CD4-positive, alpha-beta memory T cell (primary cell): ENCODE data around the gene NKIRAS1. TPM values are rescaled to one million over a fixed set of nuclear protein-coding genes. Genes with fewer than 3 reads are reported as not detected.
"Not testable (repeated sequence)": the region's sequence is repeated elsewhere in the genome, so short reads cannot be mapped to it uniquely, and the experiment has no call there.

Experiments
- CTCF ChIA-PET: fragments of 350-600 bp; sonication (Branson Sonifier 250); formaldehyde crosslinking; loops from one replicate; lab custom pipeline; 2021; ENCODE audit warnings: inconsistent platforms; ENCODE audit not compliant: partially characterized antibody; lab: Charles Lee
- POLR2A ChIA-PET: fragments of 350-600 bp; sonication (Branson Sonifier 250); formaldehyde crosslinking; loops from one replicate; lab custom pipeline; 2021; ENCODE audit not compliant: partially characterized antibody; lab: Charles Lee
- DNase-seq, 5 donors: peaks; one replicate each; pipeline versions ENCODE4 v3.0.0 to v3.0.0-alpha.2; 2020 to 2022; ENCODE audit warnings: mixed read lengths in 1 of 5
- H3K27ac ChIP-seq: one replicate; pipeline ENCODE4 v1.7.0; 2013; ENCODE audit warnings: low read depth, low read length
- H3K27me3 ChIP-seq: 2 replicates; pipeline ENCODE4 v1.7.0; 2013; ENCODE audit warnings: mild to moderate bottlenecking, low read length, moderate library complexity; ENCODE audit not compliant: insufficient read depth
- H3K36me3 ChIP-seq: 2 replicates; pipeline ENCODE4 v1.7.0; 2013; ENCODE audit warnings: mild to moderate bottlenecking, low read length, moderate library complexity; ENCODE audit not compliant: insufficient read depth
- H3K4me1 ChIP-seq: 2 replicates; pipeline ENCODE4 v1.7.0; 2013; ENCODE audit warnings: mild to moderate bottlenecking, low read length, moderate library complexity; ENCODE audit not compliant: insufficient read depth
- H3K4me3 ChIP-seq, 2 donors: one replicate each; pipeline ENCODE4 v1.7.0; 2013; ENCODE audit warnings: low read length in 2 of 2, mild to moderate bottlenecking in 1 of 2
- H3K9me3 ChIP-seq, 2 donors: one replicate each; pipeline ENCODE4 v1.7.0; 2013; ENCODE audit warnings: low read length in 2 of 2, control low read depth in 1 of 2; ENCODE audit not compliant: control insufficient read depth in 1 of 2
- H3K27ac Mint-ChIP-seq, 7 donors: one replicate each; pipeline ENCODE4 v1.8.0; 2020 to 2021; ENCODE audit warnings: mixed read lengths in 7 of 7, mild to moderate bottlenecking in 6 of 7, inconsistent platforms in 3 of 7, moderate library complexity in 3 of 7
- H3K27me3 Mint-ChIP-seq, 2 donors: one replicate each; pipeline ENCODE4 v1.8.0; 2020 to 2021; ENCODE audit warnings: mixed read lengths in 2 of 2
- H3K36me3 Mint-ChIP-seq, 2 donors: one replicate each; pipeline ENCODE4 v1.8.0; 2020 to 2021; ENCODE audit warnings: mixed read lengths in 2 of 2, inconsistent platforms in 1 of 2, mild to moderate bottlenecking in 1 of 2
- H3K4me1 Mint-ChIP-seq, 4 donors: one replicate each; pipeline ENCODE4 v1.8.0; 2020 to 2021; ENCODE audit warnings: mixed read lengths in 4 of 4, mild to moderate bottlenecking in 1 of 4
- H3K4me3 Mint-ChIP-seq, 8 donors: one replicate each; pipeline ENCODE4 v1.8.0; 2020 to 2021; ENCODE audit warnings: mixed read lengths in 8 of 8, mild to moderate bottlenecking in 7 of 8, moderate library complexity in 6 of 8, inconsistent platforms in 3 of 8
- H3K9me3 Mint-ChIP-seq, 8 donors: one replicate each; pipeline ENCODE4 v1.8.0; 2020 to 2021; ENCODE audit warnings: mixed read lengths in 8 of 8, mild to moderate bottlenecking in 5 of 8, inconsistent platforms in 3 of 8, moderate library complexity in 1 of 8
- intact Hi-C: fragments of 100-400 bp; cut with micrococcal nuclease; formaldehyde crosslinking; loops from one replicate; pipeline ENCODE4 v1.15.1; 2023
- polyA plus RNA-seq, 2 donors: library from polyadenylated mRNA; unstranded; fragments of 300-500 nt; fragmentation: Illumina TruSeq; gene quantifications; one replicate each; pipeline ENCODE4 v1.2.3, GENCODE V29; 2021
- total RNA-seq, 2 experiments: library from RNA; stranded (reverse); gene quantifications; one replicate each; pipeline ENCODE4 v1.2.3, GENCODE V29; 2021

The NKIRAS1 gene
- total and polyA plus RNA-seq, 4 experiments from 2014 or later, result 3.4 to 5.3 (median 4.5) TPM

GRCh38 chr3:23881993-23882392 is 34.8 kb downstream of the NKIRAS1 start:
- H3K27ac Mint-ChIP-seq, result peak overlapping the region in 1 of 7 donors; percentile 53
- H3K27me3 Mint-ChIP-seq, H3K9me3 Mint-ChIP-seq, H3K36me3 ChIP-seq, H3K4me3 Mint-ChIP-seq, H3K36me3 Mint-ChIP-seq, CTCF ChIA-PET, H3K27ac ChIP-seq, intact Hi-C loops, H3K27me3 ChIP-seq, H3K9me3 ChIP-seq, H3K4me3 ChIP-seq, H3K4me1 ChIP-seq, DNase-seq: not testable (repeated sequence)
- peaks cover 9 to 34% (median 16%) of the 10 kb centered on the region in 4 donors for H3K4me1 Mint-ChIP-seq
- POLR2A ChIA-PET, result interaction anchor here (0.6 to 1.1 kb wide), 3 partner anchors 9 to 1153 kb away, joined by 3 read pairs; partner anchors contain the start of genes NKIRAS1 and RPL15

- no peaks in the 10 kb centered on the region for H3K36me3 ChIP-seq
- ChIA-PET POLR2A (no interaction called here), CTCF (interaction anchor here (0.7 to 1.3 kb wide), 2 partner anchors 8 to 9 kb away, joined by 3 read pairs; no protein-coding TSS in a partner anchor)
- intact Hi-C loops, result no loop called here
- peak overlapping the region in 1 of 7 donors; percentile 30 for H3K27ac Mint-ChIP-seq
- peaks cover 13 to 43% (median 21%) of the 10 kb centered on the region in 4 donors for H3K4me1 Mint-ChIP-seq
- H3K27me3 Mint-ChIP-seq, result no peaks in the 10 kb centered on the region
- H3K9me3 ChIP-seq, result no peaks in the 10 kb centered on the region
- peaks cover 5 to 7% of the 10 kb centered on the region in 2 donors for H3K36me3 Mint-ChIP-seq
- H3K4me3 Mint-ChIP-seq, result no peak overlapping the region
- H3K27ac ChIP-seq, result no peak overlapping the region
- no peaks in the 10 kb centered on the region for H3K27me3 ChIP-seq
- H3K4me3 ChIP-seq, result no peak overlapping the region
- DNase-seq, result no peak
- no peaks in the 10 kb centered on the region for H3K9me3 Mint-ChIP-seq
- H3K4me1 ChIP-seq, result no peaks in the 10 kb centered on the region
Observed at GRCh38 chr3:23880703-23881339, 36.0 kb downstream of the NKIRAS1 start.

- DNase-seq, result no peak
- no peaks in the 10 kb centered on the region for H3K9me3 Mint-ChIP-seq
- ChIA-PET POLR2A (no interaction called here), CTCF (interaction anchor here (0.9 to 1.0 kb wide), 2 partner anchors 9 to 14 kb away, joined by 3 read pairs; no protein-coding TSS in a partner anchor)
- Histone ChIP-seq H3K27ac (no peak overlapping the region), H3K27me3 (no peaks in the 10 kb centered on the region), H3K4me3 (no peak overlapping the region), H3K36me3 (no peaks in the 10 kb centered on the region), H3K9me3 (no peaks in the 10 kb centered on the region), H3K4me1 (no peaks in the 10 kb centered on the region)
- intact Hi-C loops, result no loop called here
- H3K27ac Mint-ChIP-seq, result peak overlapping the region in 2 of 7 donors; percentile 3 to 33
- H3K27me3 Mint-ChIP-seq, result no peaks in the 10 kb centered on the region
- H3K36me3 Mint-ChIP-seq, result peaks cover 5 to 7% of the 10 kb centered on the region in 2 donors
- H3K4me3 Mint-ChIP-seq, result no peak overlapping the region
- H3K4me1 Mint-ChIP-seq, result peaks cover 15 to 56% (median 25%) of the 10 kb centered on the region in 4 donors
Observed at GRCh38 chr3:23879485-23879884, 37.3 kb downstream of the NKIRAS1 start.

- no peaks in the 10 kb centered on the region for H3K27me3 ChIP-seq
- peak overlapping the region in 4 of 7 donors; percentile 12 to 58 (median 42) for H3K27ac Mint-ChIP-seq
- H3K4me3 Mint-ChIP-seq, result no peak overlapping the region
- H3K36me3 ChIP-seq, result no peaks in the 10 kb centered on the region
- no peak overlapping the region for H3K4me3 ChIP-seq
- H3K36me3 Mint-ChIP-seq, result peaks cover 5 to 7% of the 10 kb centered on the region in 2 donors
- intact Hi-C loops, result no loop called here
- no peaks in the 10 kb centered on the region for H3K9me3 ChIP-seq
- ChIA-PET POLR2A (no interaction called here), CTCF (interaction anchor here (0.9 to 4.4 kb wide), 3 partner anchors 12 to 46 kb away, joined by 3 to 23 read pairs (median 3); no protein-coding TSS in a partner anchor)
- H3K27me3 Mint-ChIP-seq, result no peaks in the 10 kb centered on the region
- no peak overlapping the region for H3K27ac ChIP-seq
- DNase-seq, result no peak
- no peaks in the 10 kb centered on the region for H3K4me1 ChIP-seq
- no peaks in the 10 kb centered on the region for H3K9me3 Mint-ChIP-seq
- H3K4me1 Mint-ChIP-seq, result peaks cover 15 to 60% (median 30%) of the 10 kb centered on the region in 4 donors
Observed at GRCh38 chr3:23877329-23877980, 39.3 kb downstream of the NKIRAS1 start.

GRCh38 chr3:23876923-23877322 is 39.9 kb downstream of the NKIRAS1 start:
- peaks cover 5 to 7% of the 10 kb centered on the region in 2 donors for H3K36me3 Mint-ChIP-seq
- intact Hi-C loops, result no loop called here
- Histone ChIP-seq H3K4me1 (no peaks in the 10 kb centered on the region), H3K27me3 (no peaks in the 10 kb centered on the region), H3K36me3 (no peaks in the 10 kb centered on the region), H3K9me3 (no peaks in the 10 kb centered on the region), H3K4me3 (no peak overlapping the region), H3K27ac (no peak overlapping the region)
- peak overlapping the region in 2 of 7 donors; percentile 12 to 36 for H3K27ac Mint-ChIP-seq
- H3K4me3 Mint-ChIP-seq, result no peak overlapping the region
- DNase-seq, result no peak
- H3K4me1 Mint-ChIP-seq, result peaks cover 15 to 60% (median 30%) of the 10 kb centered on the region in 4 donors
- POLR2A ChIA-PET, result no interaction called here
- CTCF ChIA-PET, result interaction anchor here (0.9 to 4.4 kb wide), 3 partner anchors 11 to 45 kb away, joined by 3 to 23 read pairs (median 3); no protein-coding TSS in a partner anchor
- no peaks in the 10 kb centered on the region for H3K27me3 Mint-ChIP-seq
- H3K9me3 Mint-ChIP-seq, result no peaks in the 10 kb centered on the region

- Mint-ChIP-seq H3K27me3 (no peaks in the 10 kb centered on the region), H3K4me3 (no peak overlapping the region), H3K9me3 (no peaks in the 10 kb centered on the region), H3K27ac (no peak overlapping the region), H3K4me1 (peaks cover 11 to 54% (median 28%) of the 10 kb centered on the region in 4 donors), H3K36me3 (peaks cover 0 to 2% of the 10 kb centered on the region in 2 donors)
- Histone ChIP-seq H3K36me3 (no peaks in the 10 kb centered on the region), H3K9me3 (no peaks in the 10 kb centered on the region), H3K27ac (no peak overlapping the region), H3K27me3 (no peaks in the 10 kb centered on the region), H3K4me1 (no peaks in the 10 kb centered on the region), H3K4me3 (no peak overlapping the region)
- CTCF ChIA-PET, result interaction anchor here (4.4 kb wide), 1 partner anchor 14 kb away, joined by 23 read pairs; no protein-coding TSS in a partner anchor
- intact Hi-C loops, result no loop called here
- POLR2A ChIA-PET, result no interaction called here
- DNase-seq, result no peak
Observed at GRCh38 chr3:23875113-23875725, 41.6 kb downstream of the NKIRAS1 start.
